Loucy (cell line): ENCODE data around the gene TEX26.

Experiments
- H2AFZ ChIP-seq: fragments of 200-600 bp; sonication (generic); 2 replicates; pipeline ENCODE4 v1.6.0; 2016; ENCODE audit warnings: antibody characterized with exemption, mild to moderate bottlenecking, low read length, moderate library complexity
- H3F3A ChIP-seq: fragments of 200-600 bp; 2 replicates; pipeline ENCODE4 v1.6.0; 2016; ENCODE audit warnings: antibody characterized with exemption, low read depth, mild to moderate bottlenecking
- H3K27me3 ChIP-seq: fragments of 200-600 bp; sonication (generic); 2 replicates; pipeline ENCODE4 v1.6.1; 2014; ENCODE audit warnings: low read length, mild to moderate bottlenecking; ENCODE audit not compliant: insufficient read depth, poor library complexity, severe bottlenecking
- H3K36me3 ChIP-seq: fragments of 200-600 bp; sonication (generic); 2 replicates; pipeline ENCODE4 v1.6.1; 2016; ENCODE audit warnings: low read length; ENCODE audit not compliant: insufficient read depth
- H3K4me1 ChIP-seq: fragments of 200-600 bp; sonication (generic); 2 replicates; pipeline ENCODE4 v1.5.1; 2014; ENCODE audit warnings: low read length, mild to moderate bottlenecking; ENCODE audit not compliant: insufficient read depth, poor library complexity, severe bottlenecking
- H3K4me2 ChIP-seq: fragments of 200-600 bp; sonication (generic); 2 replicates; pipeline ENCODE4 v1.6.0; 2014; ENCODE audit warnings: antibody characterized with exemption, low read length, low read depth, mild to moderate bottlenecking; ENCODE audit not compliant: poor library complexity, severe bottlenecking
- H3K4me3 ChIP-seq: fragments of 200-600 bp; sonication (generic); 2 replicates; pipeline ENCODE4 v1.5.1; 2014; ENCODE audit warnings: low read length, mild to moderate bottlenecking, mixed read lengths; ENCODE audit not compliant: poor library complexity, severe bottlenecking
- H3K79me2 ChIP-seq: fragments of 200-600 bp; sonication (generic); 2 replicates; pipeline ENCODE4 v1.6.1; 2014; ENCODE audit warnings: low read length; ENCODE audit not compliant: insufficient read depth
- H3K9ac ChIP-seq: fragments of 200-600 bp; sonication (generic); 2 replicates; pipeline ENCODE4 v1.6.0; 2014; ENCODE audit warnings: mild to moderate bottlenecking, low read depth, low read length, moderate library complexity; ENCODE audit not compliant: poor library complexity, severe bottlenecking
- H3K9me2 ChIP-seq: fragments of 200-600 bp; sonication (generic); replicated peaks from 2 replicates; pipeline ENCODE4 v1.6.1; 2016; ENCODE audit warnings: low read depth, low read length, mixed read lengths
- H3K9me3 ChIP-seq: fragments of 200-600 bp; sonication (generic); 2 replicates; pipeline ENCODE4 v1.6.1; 2014; ENCODE audit warnings: mild to moderate bottlenecking, antibody characterized with exemption, low read length, low read depth; ENCODE audit not compliant: insufficient read depth
- H4K20me1 ChIP-seq: fragments of 200-600 bp; sonication (generic); 2 replicates; pipeline ENCODE4 v1.6.0; 2014; ENCODE audit warnings: antibody characterized with exemption, low read length, mild to moderate bottlenecking; ENCODE audit not compliant: insufficient read depth, poor library complexity, severe bottlenecking
- EZH2phosphoT487 ChIP-seq: fragments of 200-600 bp; IDR thresholded peaks from 2 replicates; pipeline ENCODE4 v1.6.1; 2018; ENCODE audit warnings: antibody characterized with exemption, mild to moderate bottlenecking, moderate library complexity, borderline replicate concordance
- TF ChIP-seq, protein P1 (sequence below): fragments of 200-600 bp; sonication (generic); conservative IDR thresholded peaks from 2 replicates; pipeline ENCODE4 v1.5.1; 2014; ENCODE audit warnings: mild to moderate bottlenecking, antibody characterized with exemption, low read length

Gene TEX26

GRCh38 chr13:30900952-30901749, 31.3 kb upstream of the TEX26 start:
- H3K4me3 ChIP-seq: no peak overlapping the region
- TF ChIP-seq EZH2phosphoT487: no peak
- TF ChIP-seq, protein P1, sequence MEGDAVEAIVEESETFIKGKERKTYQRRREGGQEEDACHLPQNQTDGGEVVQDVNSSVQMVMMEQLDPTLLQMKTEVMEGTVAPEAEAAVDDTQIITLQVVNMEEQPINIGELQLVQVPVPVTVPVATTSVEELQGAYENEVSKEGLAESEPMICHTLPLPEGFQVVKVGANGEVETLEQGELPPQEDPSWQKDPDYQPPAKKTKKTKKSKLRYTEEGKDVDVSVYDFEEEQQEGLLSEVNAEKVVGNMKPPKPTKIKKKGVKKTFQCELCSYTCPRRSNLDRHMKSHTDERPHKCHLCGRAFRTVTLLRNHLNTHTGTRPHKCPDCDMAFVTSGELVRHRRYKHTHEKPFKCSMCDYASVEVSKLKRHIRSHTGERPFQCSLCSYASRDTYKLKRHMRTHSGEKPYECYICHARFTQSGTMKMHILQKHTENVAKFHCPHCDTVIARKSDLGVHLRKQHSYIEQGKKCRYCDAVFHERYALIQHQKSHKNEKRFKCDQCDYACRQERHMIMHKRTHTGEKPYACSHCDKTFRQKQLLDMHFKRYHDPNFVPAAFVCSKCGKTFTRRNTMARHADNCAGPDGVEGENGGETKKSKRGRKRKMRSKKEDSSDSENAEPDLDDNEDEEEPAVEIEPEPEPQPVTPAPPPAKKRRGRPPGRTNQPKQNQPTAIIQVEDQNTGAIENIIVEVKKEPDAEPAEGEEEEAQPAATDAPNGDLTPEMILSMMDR: no peak
- H2AFZ ChIP-seq: no peak overlapping the region
- H3K9ac ChIP-seq: no peak overlapping the region
- no peaks in the 10 kb centered on the region for H3K79me2 ChIP-seq
- H3F3A ChIP-seq: no peaks in the 10 kb centered on the region
- peaks cover 6% of the 10 kb centered on the region for H3K27me3 ChIP-seq
- no peaks in the 10 kb centered on the region for H4K20me1 ChIP-seq
- peaks cover 4% of the 10 kb centered on the region for H3K4me1 ChIP-seq
- H3K36me3 ChIP-seq: no peaks in the 10 kb centered on the region
- no peaks in the 10 kb centered on the region for H3K9me3 ChIP-seq
- no peaks in the 10 kb centered on the region for H3K9me2 ChIP-seq
- no peak overlapping the region for H3K4me2 ChIP-seq

DNA sequence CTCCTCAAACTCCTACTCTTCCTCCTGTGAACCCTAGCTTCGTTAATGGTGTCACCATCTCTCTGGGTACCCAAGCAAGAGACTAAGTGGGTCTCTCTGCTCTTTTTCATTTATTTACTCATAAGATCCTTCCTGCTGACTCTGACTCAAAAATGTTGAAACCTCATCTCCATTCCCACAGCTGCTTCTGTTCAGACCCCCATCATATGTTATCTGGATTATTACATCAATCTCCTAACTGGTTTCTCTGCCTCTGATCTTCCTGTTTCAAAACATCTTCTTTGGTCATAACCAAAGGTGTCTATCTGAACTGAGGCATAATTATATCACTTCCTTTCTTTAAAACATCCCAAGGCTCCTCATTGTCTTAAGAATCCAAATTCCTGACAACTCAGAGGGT, 28.4 kb upstream of the TEX26 start:
- Histone ChIP-seq H3K79me2 (no peaks in the 10 kb centered on the region), H3F3A (no peaks in the 10 kb centered on the region), H3K4me1 (peaks cover 20% of the 10 kb centered on the region), H3K36me3 (no peaks in the 10 kb centered on the region), H3K4me3 (no peak overlapping the region), H3K9me2 (no peaks in the 10 kb centered on the region), H3K27me3 (peaks cover 6% of the 10 kb centered on the region), H3K9me3 (no peaks in the 10 kb centered on the region), H3K9ac (no peak overlapping the region), H2AFZ (no peak overlapping the region), H3K4me2 (no peak overlapping the region), H4K20me1 (no peaks in the 10 kb centered on the region)
- no peak for TF ChIP-seq EZH2phosphoT487
- TF ChIP-seq, protein P1: no peak

DNA sequence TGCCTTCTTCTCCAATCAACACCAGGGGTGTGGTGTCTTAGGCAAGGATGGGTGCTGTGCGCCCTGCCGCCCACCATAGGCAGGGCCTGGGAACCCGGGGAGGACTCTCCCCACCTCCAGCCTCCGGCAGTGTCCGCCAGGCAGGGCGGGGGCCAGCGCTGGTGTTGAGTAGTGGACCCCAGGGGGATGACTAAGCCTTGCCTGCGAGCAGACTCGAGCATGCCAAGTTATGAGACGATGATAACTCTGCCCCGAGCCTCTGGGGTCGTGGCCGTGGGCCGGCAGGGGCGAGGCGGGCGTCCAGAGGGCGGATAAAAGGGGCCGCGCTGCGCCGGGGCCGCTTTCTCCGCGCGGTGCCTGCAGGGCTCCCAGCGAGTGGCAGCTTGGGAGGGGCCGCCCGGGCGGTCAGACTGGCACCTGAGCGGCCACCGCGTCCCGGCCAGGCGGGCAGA, 26.5 kb upstream of the TEX26 start, which contains the start of gene MEDAG:
TSS of gene MEDAG (plus strand) at position 340 of the 452 bp plus-strand sequence. CDS start 245 bp downstream, outside the sequence.
- H3F3A ChIP-seq: no peaks in the 10 kb centered on the region
- TF ChIP-seq EZH2phosphoT487: no peak
- TF ChIP-seq, protein P1: no peak
- H3K4me3 ChIP-seq: no peak within 1 kb of the TSS
- H3K9ac ChIP-seq: no peak within 1 kb of the TSS
- H3K36me3 ChIP-seq: no peaks in the 10 kb centered on the region
- no peaks in the 10 kb centered on the region for H3K9me2 ChIP-seq
- no peaks in the 10 kb centered on the region for H3K79me2 ChIP-seq
- no peak within 1 kb of the TSS for H2AFZ ChIP-seq
- peaks cover 23% of the 10 kb centered on the region for H3K4me1 ChIP-seq
- peaks cover 6% of the 10 kb centered on the region for H3K27me3 ChIP-seq
- no peak within 1 kb of the TSS for H3K4me2 ChIP-seq
- H3K9me3 ChIP-seq: no peaks in the 10 kb centered on the region
- no peaks in the 10 kb centered on the region for H4K20me1 ChIP-seq
